Mesothelial cell of epicardium (in vitro differentiated cells): ENCODE data around the gene ZC3H7A. TPM values are rescaled to one million over a fixed set of nuclear protein-coding genes. Genes with fewer than 3 reads are reported as not detected.
A peak's percentile ranks its signal among the peaks of the same experiment; 100 is the strongest.

Experiments used
- DNase-seq, 2 experiments: peaks; one replicate each; pipeline ENCODE4 v3.0.0; 2021; ENCODE audit warnings: low spot score in 2 of 2; ENCODE audit not compliant: unreplicated experiment in 2 of 2
- H3K27ac Mint-ChIP-seq: 2 replicates; pipeline ENCODE4 v1.8.0; 2021; ENCODE audit warnings: mixed read lengths
- H3K27me3 Mint-ChIP-seq: 2 replicates; pipeline ENCODE4 v1.8.0; 2021; ENCODE audit warnings: low read depth, mixed read lengths
- H3K36me3 Mint-ChIP-seq: 2 replicates; pipeline ENCODE4 v1.8.0; 2021; ENCODE audit warnings: mixed read lengths
- H3K4me1 Mint-ChIP-seq: 2 replicates; pipeline ENCODE4 v1.8.0; 2021; ENCODE audit warnings: mixed read lengths
- H3K4me3 Mint-ChIP-seq: 2 replicates; pipeline ENCODE4 v1.8.0; 2021; ENCODE audit warnings: mild to moderate bottlenecking, moderate library complexity, mixed read lengths
- H3K9me3 Mint-ChIP-seq: 2 replicates; pipeline ENCODE4 v1.8.0; 2021; ENCODE audit warnings: mixed read lengths
- total RNA-seq: library from RNA; stranded (reverse); gene quantifications from 3 replicates; pipeline ENCODE4 v1.2.1, GENCODE V29; 2021
- TF ChIP-seq, protein P1 (sequence below): fragments of 200-600 bp; sonication (generic); IDR thresholded peaks from one replicate; pipeline ENCODE4 v1.5.0; 2021; ENCODE audit warnings: antibody characterized with exemption; ENCODE audit not compliant: unreplicated experiment

The ZC3H7A gene
- total RNA-seq, 1 donor from 2014 or later = 66.7 TPM

DNA sequence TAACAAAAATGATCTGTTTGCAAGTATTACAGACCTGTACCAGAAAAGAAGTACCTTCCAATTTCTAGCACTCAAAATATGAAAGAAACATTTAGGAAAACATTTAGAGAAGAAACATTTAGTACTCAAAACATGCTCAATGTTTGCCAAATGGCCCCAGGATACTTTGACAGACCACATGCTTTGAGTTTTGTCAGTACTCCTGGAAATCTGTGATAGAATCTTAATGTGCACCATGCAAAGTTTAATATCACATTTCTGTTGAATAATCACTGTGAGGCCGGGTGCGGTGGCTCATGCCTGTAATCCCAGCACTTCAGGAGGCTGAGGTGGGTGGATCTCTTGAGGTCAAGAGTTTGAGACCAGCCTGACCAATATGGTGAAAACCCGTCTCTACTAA, 8.5 kb upstream of the ZC3H7A start:
- H3K4me1 Mint-ChIP-seq = no peaks in the 10 kb centered on the region
- no peaks in the 10 kb centered on the region for H3K36me3 Mint-ChIP-seq
- H3K9me3 Mint-ChIP-seq = no peaks in the 10 kb centered on the region
- no peaks in the 10 kb centered on the region for H3K27me3 Mint-ChIP-seq
- H3K4me3 Mint-ChIP-seq = no peak overlapping the region
- TF ChIP-seq, protein P1, sequence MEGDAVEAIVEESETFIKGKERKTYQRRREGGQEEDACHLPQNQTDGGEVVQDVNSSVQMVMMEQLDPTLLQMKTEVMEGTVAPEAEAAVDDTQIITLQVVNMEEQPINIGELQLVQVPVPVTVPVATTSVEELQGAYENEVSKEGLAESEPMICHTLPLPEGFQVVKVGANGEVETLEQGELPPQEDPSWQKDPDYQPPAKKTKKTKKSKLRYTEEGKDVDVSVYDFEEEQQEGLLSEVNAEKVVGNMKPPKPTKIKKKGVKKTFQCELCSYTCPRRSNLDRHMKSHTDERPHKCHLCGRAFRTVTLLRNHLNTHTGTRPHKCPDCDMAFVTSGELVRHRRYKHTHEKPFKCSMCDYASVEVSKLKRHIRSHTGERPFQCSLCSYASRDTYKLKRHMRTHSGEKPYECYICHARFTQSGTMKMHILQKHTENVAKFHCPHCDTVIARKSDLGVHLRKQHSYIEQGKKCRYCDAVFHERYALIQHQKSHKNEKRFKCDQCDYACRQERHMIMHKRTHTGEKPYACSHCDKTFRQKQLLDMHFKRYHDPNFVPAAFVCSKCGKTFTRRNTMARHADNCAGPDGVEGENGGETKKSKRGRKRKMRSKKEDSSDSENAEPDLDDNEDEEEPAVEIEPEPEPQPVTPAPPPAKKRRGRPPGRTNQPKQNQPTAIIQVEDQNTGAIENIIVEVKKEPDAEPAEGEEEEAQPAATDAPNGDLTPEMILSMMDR = no peak
- DNase-seq = no peak
- no peak overlapping the region for H3K27ac Mint-ChIP-seq

DNA sequence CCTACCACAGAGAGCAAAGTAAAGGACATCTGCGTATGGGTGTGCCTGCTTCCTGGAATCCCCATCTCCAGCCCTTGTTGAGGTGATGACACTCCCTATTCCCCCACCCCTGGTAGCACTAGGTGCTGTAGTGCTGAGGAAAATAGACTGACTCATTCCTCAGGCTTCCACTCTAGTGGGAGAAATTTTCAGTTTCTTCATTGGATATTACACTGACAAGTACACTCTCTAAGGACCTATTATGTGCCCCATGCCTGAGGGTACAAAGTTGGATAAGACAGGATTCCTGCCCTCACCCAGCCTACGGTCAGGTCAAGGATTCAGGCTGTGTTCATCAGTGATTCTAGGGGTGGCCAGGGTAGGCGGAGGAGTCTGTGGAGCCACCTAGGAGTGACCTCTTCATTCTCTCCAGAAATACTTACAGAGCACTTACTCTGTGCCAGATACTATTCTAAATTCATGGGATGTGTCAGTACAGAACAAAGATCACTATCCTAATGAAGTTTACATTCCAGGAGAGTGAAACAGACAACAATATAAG, 4.5 kb upstream of the ZC3H7A start:
- no peak overlapping the region for H3K4me3 Mint-ChIP-seq

DNA sequence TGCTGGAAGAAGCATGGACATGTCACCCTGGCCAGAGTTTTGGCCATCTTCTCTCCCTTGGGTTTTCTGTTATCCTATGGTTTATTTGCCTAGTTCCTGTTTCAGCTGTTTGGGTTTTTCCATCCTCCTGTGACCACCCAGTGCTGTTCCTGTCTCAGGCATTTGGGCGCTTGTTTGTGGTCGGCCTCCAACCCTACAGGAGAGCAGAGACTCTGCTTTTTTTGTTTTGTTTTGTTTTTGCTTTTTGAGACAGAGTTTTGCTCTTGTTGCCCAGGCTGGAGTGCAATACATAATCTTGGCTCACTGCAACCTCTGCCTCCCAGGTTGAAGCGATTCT, 3.3 kb upstream of the ZC3H7A start:
- H3K4me3 Mint-ChIP-seq = no peak overlapping the region
- H3K27me3 Mint-ChIP-seq = no peaks in the 10 kb centered on the region
- TF ChIP-seq, protein P1 = no peak
- no peaks in the 10 kb centered on the region for H3K36me3 Mint-ChIP-seq
- peak overlapping the region; percentile 39 for H3K27ac Mint-ChIP-seq
- H3K9me3 Mint-ChIP-seq = no peaks in the 10 kb centered on the region
- DNase-seq = no peak
- H3K4me1 Mint-ChIP-seq = peaks cover 36% of the 10 kb centered on the region

More for the DNA sequence above, 4.5 kb upstream of the ZC3H7A start:
- H3K27me3 Mint-ChIP-seq = no peaks in the 10 kb centered on the region
- no peak for DNase-seq
- H3K36me3 Mint-ChIP-seq = no peaks in the 10 kb centered on the region
- no peak overlapping the region for H3K27ac Mint-ChIP-seq
- TF ChIP-seq, protein P1 = no peak
- peaks cover 29% of the 10 kb centered on the region for H3K4me1 Mint-ChIP-seq
- H3K9me3 Mint-ChIP-seq = no peaks in the 10 kb centered on the region

DNA sequence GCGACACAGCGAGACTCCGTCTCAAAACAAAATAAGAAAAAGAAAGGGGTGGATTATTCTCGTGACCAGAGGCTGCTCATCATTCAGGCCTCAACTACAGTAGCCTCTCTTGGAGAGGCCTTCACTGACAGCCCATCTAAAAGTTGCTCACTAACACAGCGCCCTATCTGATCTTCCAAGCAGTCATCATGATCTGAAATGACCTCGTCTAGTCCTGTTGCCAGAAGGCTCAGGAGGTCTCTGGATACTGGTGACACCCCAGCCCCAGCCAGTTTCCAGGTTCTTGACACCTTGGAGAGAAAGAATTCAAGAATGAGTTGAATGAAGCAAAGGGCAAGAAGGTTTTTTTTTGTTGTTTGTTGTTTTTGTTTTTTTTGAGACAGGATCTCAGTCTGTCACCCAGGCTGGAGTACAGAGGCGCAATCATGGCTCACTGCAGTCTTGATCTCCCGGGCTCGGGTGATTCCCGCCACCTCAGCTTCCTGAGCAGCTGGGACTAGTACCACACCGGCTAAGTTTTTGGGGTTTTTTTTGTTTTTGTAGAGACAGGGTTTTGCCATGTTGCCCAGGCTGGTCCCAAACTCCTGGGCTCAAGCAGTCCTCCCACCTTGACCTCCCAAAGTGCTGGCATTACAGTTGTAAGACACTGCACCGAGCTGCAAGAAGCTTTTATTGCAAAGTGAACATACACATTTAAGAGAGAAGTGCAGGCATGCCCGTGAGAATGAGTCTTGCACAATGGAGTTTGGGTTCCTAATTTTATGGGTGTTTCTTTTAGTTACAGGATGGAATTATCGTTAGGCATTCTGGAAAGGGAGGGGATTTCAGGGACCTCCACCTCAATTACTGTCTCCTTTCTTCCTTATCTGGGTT, 2.7 kb upstream of the ZC3H7A start:
- TF ChIP-seq, protein P1 = no peak
- DNase-seq = no peak
- Mint-ChIP-seq H3K27me3 (no peaks in the 10 kb centered on the region), H3K4me3 (peak overlapping the region; percentile 10), H3K4me1 (peaks cover 41% of the 10 kb centered on the region), H3K36me3 (no peaks in the 10 kb centered on the region), H3K9me3 (no peaks in the 10 kb centered on the region), H3K27ac (peak overlapping the region; percentile 95)

DNA sequence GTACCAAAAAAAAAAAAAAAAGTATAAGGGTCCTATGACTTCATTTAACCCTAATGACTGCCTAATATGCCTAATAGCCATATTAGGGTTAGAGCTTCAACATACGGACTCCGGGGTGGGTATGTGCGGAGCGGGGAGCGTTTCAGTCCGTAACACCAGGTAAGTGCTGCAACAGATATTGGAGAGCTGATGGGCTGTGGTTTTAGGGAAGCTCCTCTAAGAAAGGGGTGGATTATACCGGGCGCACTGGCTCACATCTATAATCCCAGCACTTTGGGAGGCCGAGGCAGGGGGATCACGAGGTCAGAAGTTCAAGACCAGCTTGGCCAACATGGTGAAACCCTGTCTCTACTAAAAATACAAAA, 1.9 kb upstream of the ZC3H7A start:
- no peak for DNase-seq
- H3K4me1 Mint-ChIP-seq = peaks cover 49% of the 10 kb centered on the region
- H3K27me3 Mint-ChIP-seq = no peaks in the 10 kb centered on the region
- no peaks in the 10 kb centered on the region for H3K36me3 Mint-ChIP-seq
- peak overlapping the region; percentile 95 for H3K27ac Mint-ChIP-seq
- TF ChIP-seq, protein P1 = no peak
- H3K4me3 Mint-ChIP-seq = peak overlapping the region; percentile 82
- no peaks in the 10 kb centered on the region for H3K9me3 Mint-ChIP-seq
